Duodenal mucosa (tissue), 2 donors: Measurements from ENCODE around the gene INMT.

ENCODE experiments used
- H3K27ac ChIP-seq: one replicate; pipeline ENCODE4 v1.7.0; 2013; ENCODE audit warnings: low read depth, low read length
- H3K27me3 ChIP-seq, 2 donors: one replicate each; pipeline ENCODE4 v1.7.0; 2013; ENCODE audit warnings: low read length in 2 of 2, control low read depth in 1 of 2; ENCODE audit not compliant: insufficient read depth in 2 of 2, control insufficient read depth in 1 of 2
- H3K36me3 ChIP-seq, 2 donors: one replicate each; pipeline ENCODE4 v1.7.0; 2013; ENCODE audit warnings: low read length in 2 of 2, control low read depth in 1 of 2; ENCODE audit not compliant: insufficient read depth in 2 of 2, control insufficient read depth in 1 of 2
- H3K4me1 ChIP-seq, 2 donors: one replicate each; pipeline ENCODE4 v1.7.0; 2013; ENCODE audit warnings: low read length in 2 of 2, control low read depth in 1 of 2; ENCODE audit not compliant: insufficient read depth in 2 of 2, control insufficient read depth in 1 of 2
- H3K4me3 ChIP-seq, 2 donors: one replicate each; pipeline ENCODE4 v1.7.0; 2013; ENCODE audit warnings: low read length in 2 of 2, low read depth in 1 of 2
- H3K9ac ChIP-seq, 2 donors: one replicate each; pipeline ENCODE4 v1.7.0; 2013; ENCODE audit warnings: low read length in 2 of 2, low read depth in 1 of 2
- H3K9me3 ChIP-seq, 2 donors: one replicate each; pipeline ENCODE4 v1.7.0; 2013; ENCODE audit warnings: low read length in 2 of 2, control low read depth in 1 of 2; ENCODE audit not compliant: control insufficient read depth in 1 of 2

Gene INMT

DNA sequence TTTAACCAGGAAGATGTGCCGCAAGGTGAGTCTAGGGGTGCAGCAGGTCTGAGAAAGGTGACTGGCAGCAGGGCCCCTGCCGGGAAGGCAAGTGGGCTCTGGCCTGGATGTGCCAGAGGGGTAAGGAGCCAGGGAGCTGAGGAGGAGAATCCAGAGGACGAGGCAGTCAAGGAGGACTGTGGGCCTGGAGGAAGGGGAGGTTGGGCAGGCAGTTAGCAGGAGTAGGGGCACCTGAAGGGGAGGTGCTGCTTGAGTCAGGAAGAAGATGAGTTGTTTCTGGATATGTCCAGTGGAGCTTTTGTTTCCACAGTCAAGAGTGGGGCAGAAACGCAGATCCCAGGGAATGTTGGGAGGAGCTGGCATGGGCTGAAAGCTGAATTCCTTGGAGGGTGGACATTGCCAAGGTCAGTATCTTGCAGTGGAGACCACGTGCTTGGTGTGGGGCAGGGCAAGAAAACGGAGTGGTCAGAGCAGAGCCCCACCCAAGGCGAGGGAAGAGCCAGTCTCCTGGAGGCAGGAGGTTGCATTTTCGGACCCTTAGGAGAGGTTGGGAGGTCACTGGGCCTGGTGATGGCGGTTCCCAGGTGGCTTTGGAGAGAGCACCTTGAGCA lies 53.3 kb downstream of the INMT start:
- H3K9ac ChIP-seq, result no peak overlapping the region
- no peaks in the 10 kb centered on the region for H3K36me3 ChIP-seq
- no peak overlapping the region for H3K4me3 ChIP-seq
- no peak overlapping the region for H3K27ac ChIP-seq
- no peaks in the 10 kb centered on the region for H3K27me3 ChIP-seq
- no peaks in the 10 kb centered on the region for H3K9me3 ChIP-seq
- H3K4me1 ChIP-seq, result peaks cover 7 to 9% of the 10 kb centered on the region in 2 donors

DNA sequence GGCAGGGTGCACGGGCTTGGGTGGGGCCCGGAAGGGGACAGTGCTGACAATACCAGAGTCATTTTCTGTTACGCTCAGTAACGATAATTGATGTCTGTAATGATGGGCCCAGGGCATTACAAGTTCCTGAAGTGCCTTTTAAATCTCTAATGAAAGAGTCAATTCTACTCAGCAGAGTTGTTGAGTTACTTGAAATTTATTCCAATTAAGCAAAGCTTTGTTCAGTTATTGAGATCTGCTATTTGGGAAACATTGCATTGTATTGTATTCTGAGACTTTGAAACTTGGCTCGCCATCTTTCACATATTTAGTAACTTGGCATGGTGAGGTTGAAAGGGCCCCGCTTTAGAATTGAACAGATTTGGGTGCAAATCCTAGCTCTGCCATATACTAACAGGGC lies 54.0 kb downstream of the INMT start:
- Histone ChIP-seq H3K4me1 (peaks cover 7 to 9% of the 10 kb centered on the region in 2 donors), H3K27ac (no peak overlapping the region), H3K4me3 (no peak overlapping the region), H3K27me3 (no peaks in the 10 kb centered on the region), H3K9ac (no peak overlapping the region), H3K9me3 (no peaks in the 10 kb centered on the region), H3K36me3 (no peaks in the 10 kb centered on the region)
